Measurements from ENCODE around the gene EXOSC10. TPM values are rescaled to one million over a fixed set of nuclear protein-coding genes. Genes with fewer than 3 reads are reported as not detected.
"Not testable (repeated sequence)": the region's sequence is repeated elsewhere in the genome, so short reads cannot be mapped to it uniquely, and the experiment has no call there.

The EXOSC10 gene
- total RNA-seq, 2 donors from 2014 or later, result 48.0 to 55.2 TPM

DNA sequence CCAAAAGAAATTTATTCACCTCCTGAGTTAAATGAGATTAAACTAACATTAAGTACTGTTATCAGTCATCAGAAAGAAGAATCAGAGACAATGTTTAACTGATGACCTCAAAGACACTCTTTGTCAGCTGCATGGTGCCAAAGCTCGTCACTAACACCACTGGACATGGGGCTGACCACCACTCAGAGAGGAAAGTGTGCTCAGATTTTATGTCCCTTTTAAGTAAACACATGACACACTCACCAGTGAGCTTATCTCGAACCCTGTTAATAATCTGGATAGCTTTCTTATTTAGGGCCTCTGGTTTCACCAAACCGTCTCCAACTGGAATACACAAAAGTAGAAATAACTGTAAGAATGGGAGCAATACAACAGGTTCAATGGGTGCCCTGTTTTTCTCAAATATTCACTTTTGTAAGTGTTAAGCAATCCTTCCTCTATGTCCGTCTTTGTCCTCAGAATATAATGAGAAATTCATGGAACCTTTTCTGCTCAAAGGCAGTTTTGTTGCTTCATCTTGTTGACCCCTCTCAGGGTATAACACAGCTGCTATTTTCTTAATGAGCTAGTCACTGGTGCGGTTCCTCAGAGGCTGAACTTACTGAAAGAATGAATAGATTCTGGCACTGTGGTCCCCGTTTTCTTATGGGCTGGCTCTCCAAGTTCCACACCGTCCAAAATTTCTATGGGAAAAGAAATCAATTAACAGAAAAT, 9.5 kb upstream of the EXOSC10 start:
- no peak overlapping the region for H3K27ac ChIP-seq
- no peaks in the 10 kb centered on the region for H3K4me1 ChIP-seq
- H3K9ac ChIP-seq (ENCODE audit: low read depth in 2 of 2, low read length in 2 of 2), result no peak overlapping the region
- TF ChIP-seq, protein P1, sequence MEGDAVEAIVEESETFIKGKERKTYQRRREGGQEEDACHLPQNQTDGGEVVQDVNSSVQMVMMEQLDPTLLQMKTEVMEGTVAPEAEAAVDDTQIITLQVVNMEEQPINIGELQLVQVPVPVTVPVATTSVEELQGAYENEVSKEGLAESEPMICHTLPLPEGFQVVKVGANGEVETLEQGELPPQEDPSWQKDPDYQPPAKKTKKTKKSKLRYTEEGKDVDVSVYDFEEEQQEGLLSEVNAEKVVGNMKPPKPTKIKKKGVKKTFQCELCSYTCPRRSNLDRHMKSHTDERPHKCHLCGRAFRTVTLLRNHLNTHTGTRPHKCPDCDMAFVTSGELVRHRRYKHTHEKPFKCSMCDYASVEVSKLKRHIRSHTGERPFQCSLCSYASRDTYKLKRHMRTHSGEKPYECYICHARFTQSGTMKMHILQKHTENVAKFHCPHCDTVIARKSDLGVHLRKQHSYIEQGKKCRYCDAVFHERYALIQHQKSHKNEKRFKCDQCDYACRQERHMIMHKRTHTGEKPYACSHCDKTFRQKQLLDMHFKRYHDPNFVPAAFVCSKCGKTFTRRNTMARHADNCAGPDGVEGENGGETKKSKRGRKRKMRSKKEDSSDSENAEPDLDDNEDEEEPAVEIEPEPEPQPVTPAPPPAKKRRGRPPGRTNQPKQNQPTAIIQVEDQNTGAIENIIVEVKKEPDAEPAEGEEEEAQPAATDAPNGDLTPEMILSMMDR (IDR thresholded peaks at IDR 0.05), result no peak
- no peak overlapping the region for H3K4me3 ChIP-seq
- H3K36me3 ChIP-seq, result peaks cover 7% of the 10 kb centered on the region
- H3K9me3 ChIP-seq, result no peaks in the 10 kb centered on the region
- H3K27me3 ChIP-seq, result no peaks in the 10 kb centered on the region
- no peak for DNase-seq
- intact Hi-C loops (cut with DNase I), result no loop called here

DNA sequence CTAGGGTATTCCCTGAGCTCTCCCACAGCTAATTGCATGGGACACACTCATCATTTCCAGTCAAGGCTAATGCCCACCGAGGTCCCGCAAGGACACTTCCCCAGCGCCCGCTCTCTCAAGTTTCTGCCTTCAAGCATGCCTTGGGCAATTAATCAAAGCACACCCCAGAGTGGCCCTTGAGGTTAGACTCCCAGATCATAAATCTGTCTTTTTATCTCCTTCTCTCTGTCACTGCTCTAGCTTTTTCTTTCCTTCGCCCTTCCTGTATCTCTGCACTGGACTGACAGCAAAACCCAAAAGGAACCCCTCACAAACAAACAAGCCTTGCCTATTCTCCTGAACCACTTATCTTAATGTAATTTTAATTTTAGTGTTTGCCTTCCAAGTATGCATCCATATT, 7.9 kb upstream of the EXOSC10 start:
- TF ChIP-seq, protein P1 (IDR thresholded peaks at IDR 0.05), result no peak
- intact Hi-C loops (cut with DNase I), result no loop called here
- Histone ChIP-seq H3K4me1 (no peaks in the 10 kb centered on the region), H3K4me3 (no peak overlapping the region), H3K36me3 (peaks cover 4% of the 10 kb centered on the region), H3K9ac (ENCODE audit: low read depth in 2 of 2, low read length in 2 of 2) (no peak overlapping the region), H3K9me3 (no peaks in the 10 kb centered on the region), H3K27me3 (no peaks in the 10 kb centered on the region), H3K27ac (no peak overlapping the region)
- no peak for DNase-seq

DNA sequence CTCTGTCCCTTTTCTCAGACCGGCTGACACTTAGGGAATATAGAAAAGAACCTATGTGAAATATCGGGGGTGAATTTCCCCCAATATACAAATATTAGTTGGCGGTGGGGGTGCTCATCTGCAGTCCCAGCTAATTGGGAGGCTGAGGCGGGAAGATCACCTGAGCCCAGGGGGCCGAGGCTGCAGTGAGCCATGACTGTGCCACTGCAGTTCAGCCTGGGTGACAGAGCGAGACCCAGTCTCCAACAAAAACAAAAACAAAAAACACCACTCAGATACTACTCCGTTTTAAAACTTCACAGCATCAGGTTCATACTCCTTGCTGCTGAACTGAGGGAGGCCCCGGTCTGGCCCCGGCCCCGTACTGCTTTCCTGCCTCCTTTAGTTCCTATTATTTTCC, 5.9 kb upstream of the EXOSC10 start:
- no peaks in the 10 kb centered on the region for H3K27me3 ChIP-seq
- peaks cover 4% of the 10 kb centered on the region for H3K36me3 ChIP-seq

DNA sequence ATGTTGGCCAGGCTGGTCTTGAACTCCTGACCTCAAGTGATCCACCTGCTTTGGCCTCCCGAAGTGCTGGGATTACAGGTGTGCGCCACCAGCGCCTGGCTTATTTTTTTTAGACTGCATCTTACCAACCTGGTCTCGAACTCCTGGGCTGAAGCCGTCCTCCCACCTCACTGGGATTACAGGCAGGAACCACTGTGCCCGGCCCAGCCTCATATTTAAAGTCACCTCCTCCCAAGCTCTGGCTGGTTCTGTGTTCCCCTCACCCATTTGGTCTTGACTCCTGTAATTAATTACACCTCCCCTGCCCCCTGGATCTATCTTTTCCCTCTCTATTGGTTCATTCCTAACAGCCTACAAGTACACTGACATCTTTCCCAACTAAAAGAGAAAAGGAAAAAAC, 1.7 kb upstream of the EXOSC10 start:
- TF ChIP-seq, protein P1 (IDR thresholded peaks at IDR 0.05), result no peak
- peaks cover 7% of the 10 kb centered on the region for H3K4me1 ChIP-seq
- H3K9ac ChIP-seq (ENCODE audit: low read depth in 2 of 2, low read length in 2 of 2), result no peak overlapping the region
- no peak for DNase-seq
- H3K27ac ChIP-seq, result no peak overlapping the region
- no peak overlapping the region for H3K4me3 ChIP-seq
- H3K9me3 ChIP-seq, result no peaks in the 10 kb centered on the region
- H3K36me3 ChIP-seq, result peaks cover 3% of the 10 kb centered on the region
- no peaks in the 10 kb centered on the region for H3K27me3 ChIP-seq
- intact Hi-C loops (cut with DNase I), result no loop called here

More for the DNA sequence above, 5.9 kb upstream of the EXOSC10 start:
- TF ChIP-seq, protein P1 (IDR thresholded peaks at IDR 0.05), result no peak
- intact Hi-C loops (cut with DNase I), result no loop called here
- no peak for DNase-seq
- Histone ChIP-seq H3K9me3 (no peaks in the 10 kb centered on the region), H3K27ac (no peak overlapping the region), H3K4me3 (no peak overlapping the region), H3K4me1 (no peaks in the 10 kb centered on the region), H3K9ac (ENCODE audit: low read depth in 2 of 2, low read length in 2 of 2) (no peak overlapping the region)

DNA sequence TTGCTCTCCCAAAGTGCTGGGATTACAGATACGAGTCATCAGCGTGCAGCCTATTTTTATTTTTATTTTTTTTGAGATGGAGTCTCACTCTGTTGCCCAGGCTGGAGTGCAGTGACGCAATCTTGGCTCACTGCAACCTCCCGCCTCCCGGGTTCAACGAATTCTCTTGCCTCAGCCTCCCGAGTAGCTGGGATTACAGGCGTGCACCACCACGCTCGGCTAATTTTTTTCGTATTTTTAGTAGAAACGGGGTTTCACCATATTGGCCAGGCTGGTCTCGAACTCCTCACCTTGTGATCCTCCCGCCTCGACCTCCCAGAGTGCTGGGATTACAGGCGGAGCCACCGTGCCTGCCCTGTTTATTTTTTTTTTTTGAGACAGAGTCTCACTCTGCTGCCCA, 1.1 kb upstream of the EXOSC10 start:
- intact Hi-C loops (cut with DNase I); H3K27me3 ChIP-seq; H3K9me3 ChIP-seq; H3K36me3 ChIP-seq; DNase-seq; H3K4me1 ChIP-seq; H3K4me3 ChIP-seq; H3K9ac ChIP-seq (ENCODE audit: low read depth in 2 of 2, low read length in 2 of 2); H3K27ac ChIP-seq: not testable (repeated sequence)

DNA sequence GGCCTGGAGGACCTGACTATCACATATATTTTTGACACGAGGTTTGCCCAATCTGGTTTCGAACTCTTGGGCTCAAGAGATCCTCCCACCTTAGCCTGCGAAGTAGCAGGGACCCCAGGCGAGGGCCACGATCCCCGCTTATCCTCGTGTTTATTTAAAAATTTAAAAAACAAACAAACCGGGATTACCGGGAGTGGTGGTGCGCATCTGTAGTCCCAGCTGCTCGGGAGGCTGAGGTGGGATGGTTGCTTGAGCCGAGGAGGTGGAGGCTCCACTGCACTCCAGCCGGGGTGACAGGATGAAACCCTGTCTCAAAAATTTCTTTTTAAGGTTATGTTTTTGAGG, 452 bp upstream of the EXOSC10 start:
- Histone ChIP-seq H3K27ac (no peak overlapping the region), H3K36me3 (peaks cover 7% of the 10 kb centered on the region), H3K9ac (ENCODE audit: low read depth in 2 of 2, low read length in 2 of 2) (peak overlapping the region; percentile 88 to 98), H3K9me3 (no peaks in the 10 kb centered on the region), H3K4me1 (peaks cover 7% of the 10 kb centered on the region), H3K27me3 (no peaks in the 10 kb centered on the region), H3K4me3 (peak overlapping the region; percentile 75)
- intact Hi-C loops (cut with DNase I), result no loop called here
- TF ChIP-seq, protein P1 (IDR thresholded peaks at IDR 0.05), result no peak
- DNase-seq, result no peak
